ENCODE data around the gene BEAN1.

BEAN1 gene

GRCh38 chr16:66391726-66392670 lies 35.1 kb upstream of the BEAN1 start:
- Histone ChIP-seq H3K4me3 (replicated peaks; ENCODE audit: insufficient read depth, low read length) (no peak overlapping the region), H3K27me3 (ENCODE audit: insufficient read depth, poor library complexity, severe bottlenecking) (no peaks in the 10 kb centered on the region), H3K27ac (replicated peaks) (no peak overlapping the region)
- DNase-seq (ENCODE audit: low read depth in 1 of 2, low spot score in 1 of 2), result no peak
- TF ChIP-seq POLR2AphosphoS5 (IDR thresholded peaks at IDR 0.05; ENCODE audit: low read depth) (no peak), CTCF (IDR thresholded peaks at IDR 0.05; ENCODE audit: insufficient read depth, low read length) (no peak), GABPA (IDR thresholded peaks at IDR 0.05; ENCODE audit: low read depth) (no peak), SPI1 (IDR thresholded peaks at IDR 0.05; ENCODE audit: borderline replicate concordance, low read depth) (no peak), REST (IDR thresholded peaks at IDR 0.05; ENCODE audit: insufficient replicate concordance, low read depth) (no peak)

GRCh38 chr16:66395806-66396555 lies 31.1 kb upstream of the BEAN1 start:
- no peak for DNase-seq (ENCODE audit: low read depth in 1 of 2, low spot score in 1 of 2)
- no peaks in the 10 kb centered on the region for H3K27me3 ChIP-seq (ENCODE audit: insufficient read depth, poor library complexity, severe bottlenecking)
- H3K27ac ChIP-seq (replicated peaks), result no peak overlapping the region
- H3K4me3 ChIP-seq (replicated peaks; ENCODE audit: insufficient read depth, low read length), result no peak overlapping the region
- TF ChIP-seq CTCF (IDR thresholded peaks at IDR 0.05; ENCODE audit: insufficient read depth, low read length), result no peak
- TF ChIP-seq POLR2AphosphoS5 (IDR thresholded peaks at IDR 0.05; ENCODE audit: low read depth), result no peak
- TF ChIP-seq SPI1 (IDR thresholded peaks at IDR 0.05; ENCODE audit: borderline replicate concordance, low read depth), result no peak
- no peak for TF ChIP-seq REST (IDR thresholded peaks at IDR 0.05; ENCODE audit: insufficient replicate concordance, low read depth)
- TF ChIP-seq GABPA (IDR thresholded peaks at IDR 0.05; ENCODE audit: low read depth), result no peak

GRCh38 chr16:66397736-66398433 lies 29.2 kb upstream of the BEAN1 start:
- no peak overlapping the region for H3K27ac ChIP-seq (replicated peaks)
- TF ChIP-seq SPI1 (IDR thresholded peaks at IDR 0.05; ENCODE audit: borderline replicate concordance, low read depth) (no peak), GABPA (IDR thresholded peaks at IDR 0.05; ENCODE audit: low read depth) (no peak), REST (IDR thresholded peaks at IDR 0.05; ENCODE audit: insufficient replicate concordance, low read depth) (no peak), POLR2AphosphoS5 (IDR thresholded peaks at IDR 0.05; ENCODE audit: low read depth) (no peak), CTCF (IDR thresholded peaks at IDR 0.05; ENCODE audit: insufficient read depth, low read length) (no peak)
- H3K27me3 ChIP-seq (ENCODE audit: insufficient read depth, poor library complexity, severe bottlenecking), result no peaks in the 10 kb centered on the region
- H3K4me3 ChIP-seq (replicated peaks; ENCODE audit: insufficient read depth, low read length), result no peak overlapping the region
- no peak for DNase-seq (ENCODE audit: low read depth in 1 of 2, low spot score in 1 of 2)

Measured in HL-60 (cell line).